Measurements from ENCODE around the gene HSDL2. TPM values are rescaled to one million over a fixed set of nuclear protein-coding genes. Genes with fewer than 3 reads are reported as not detected.

The HSDL2 gene
- total and polyA plus RNA-seq, 2 of the 4 experiments (the other 2 are of a cell fraction): 17.7 to 65.8 TPM

DNA sequence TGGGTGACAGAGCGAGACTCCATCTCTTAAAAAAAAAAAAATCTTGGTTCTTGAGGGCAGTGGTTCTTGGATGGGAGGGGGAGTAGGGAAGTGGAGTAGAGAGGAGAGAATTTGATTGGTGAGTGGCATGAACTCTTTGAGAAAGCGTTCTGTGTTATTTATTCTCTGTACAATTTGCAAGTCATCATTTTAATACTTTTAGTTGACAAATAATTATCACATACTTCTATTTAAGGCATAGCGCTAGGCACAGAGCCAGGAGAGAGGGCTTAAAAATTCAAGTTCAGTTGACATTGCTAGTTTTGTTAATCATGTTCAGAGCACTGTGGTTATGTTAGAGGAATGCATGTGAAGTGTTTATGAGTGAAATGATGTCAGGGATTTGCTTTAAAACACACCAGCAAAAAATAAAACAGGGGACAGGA, 24.6 kb downstream of the HSDL2 start:
- ATAC-seq (ENCODE audit: low read depth) (peak; percentile 56), DNase-seq (peak; percentile 16)
- CTCF ChIA-PET: no interaction called here
- Histone ChIP-seq H2AK9ac (replicated peaks; ENCODE audit: low read depth, low read length, poor library complexity) (no peak overlapping the region), H3K9ac (ENCODE audit: low read depth, low read length) (no peak overlapping the region), H3K4me3 (ENCODE audit: insufficient read depth, low read depth, low read length) (no peak overlapping the region), H4K20me1 (ENCODE audit: insufficient read depth, low read length) (no peaks in the 10 kb centered on the region), H2BK15ac (ENCODE audit: low read depth, low read length) (no peak overlapping the region), H3K79me1 (ENCODE audit: low read depth in 1 of 2, low read length in 2 of 2) (peaks cover 7 to 36% of the 10 kb centered on the region in 2 experiments; a peak in 3 of 4 replicates), H4K91ac (ENCODE audit: insufficient read depth, low read depth, low read length) (no peak overlapping the region), H4K8ac (ENCODE audit: low read depth in 2 of 2, low read length in 2 of 2) (no peak overlapping the region), H2BK120ac (ENCODE audit: low read depth, low read length) (no peak overlapping the region), H3K23ac (ENCODE audit: low read depth, low read length) (no peak overlapping the region), H2BK20ac (ENCODE audit: low read depth, low read length) (no peak overlapping the region), H3K4me2 (ENCODE audit: low read depth, low read length) (0 out of 2 replicates have a peak overlapping the region, but pooled peaks have one; percentile 26), H2AFZ (replicated peaks; ENCODE audit: low read length, poor library complexity) (no peak overlapping the region), H3K56ac (ENCODE audit: extremely low read depth, insufficient read depth, low read length) (no peak overlapping the region), H2AK5ac (ENCODE audit: low read depth, low read length) (no peak overlapping the region), H3K27me3 (ENCODE audit: control insufficient read depth, insufficient read depth, low read length) (no peaks in the 10 kb centered on the region), H3K9me3 (ENCODE audit: control insufficient read depth, insufficient read depth, low read length) (no peaks in the 10 kb centered on the region), H3K9me1 (ENCODE audit: insufficient read depth, low read length) (peaks cover 3% of the 10 kb centered on the region; the same call in 1 of the 2 replicates), H4K5ac (ENCODE audit: low read depth, low read length) (no peak overlapping the region), H3K14ac (replicated peaks; ENCODE audit: low read depth, low read length) (no peak overlapping the region), H2BK5ac (ENCODE audit: low read depth, low read length, poor library complexity, severe bottlenecking) (no peak overlapping the region), H3K18ac (ENCODE audit: low read depth, low read length) (no peak overlapping the region), H3K4me1 (ENCODE audit: control insufficient read depth, insufficient read depth, low read length) (peaks cover 6% of the 10 kb centered on the region), H3K36me3 (ENCODE audit: control insufficient read depth, insufficient read depth, low read length) (peaks cover 9% of the 10 kb centered on the region), H3K4ac (ENCODE audit: low read depth, low read length) (no peak overlapping the region), H3K27ac (ENCODE audit: insufficient read depth, low read length) (peak overlapping the region; percentile 42; the same call in 1 of the 2 replicates)
- intact Hi-C loops (cut with micrococcal nuclease) (no loop called here), dilution Hi-C loops (cut with HindIII; ENCODE audit: low sequenced_read_pairs, unreplicated experiment) (no loop called here), in situ Hi-C loops (cut with MboI; ENCODE audit: low sequenced_read_pairs) (no loop called here)
- POLR2A ChIA-PET (ENCODE audit: unreplicated experiment): no interaction called here
- TF ChIP-seq NFE2L2 (IDR thresholded peaks at IDR 0.05; ENCODE audit: low read depth, low read length): peak; percentile 66
- no peak for TF ChIP-seq MXI1 (IDR thresholded peaks at IDR 0.05; ENCODE audit: borderline replicate concordance, low read depth, low read length)
- no peak for TF ChIP-seq RCOR1 (IDR thresholded peaks at IDR 0.05; ENCODE audit: insufficient replicate concordance, low read length)
- TF ChIP-seq MAFK (IDR thresholded peaks at IDR 0.05; ENCODE audit: low read depth, low read length): peak; percentile 63
- no peak for TF ChIP-seq POLR2A (IDR thresholded peaks at IDR 0.05; ENCODE audit: low read depth, low read length)
- no TSS peak for BruUV-seq (replicated peaks)
- no CpG with 5 or more reads among the region's 3 CpGs for WGBS, 2 experiments (ENCODE audit: extremely low coverage in 2 of 2, insufficient read length in 1 of 2)
